HG02840 (cell line): ENCODE data around the gene OAS2.

ENCODE experiments used
- ATAC-seq: cut with Tn5 transposase; IDR thresholded peaks from one replicate; pipeline ENCODE4 v1.9.1; 2021; ENCODE audit warnings: mild to moderate bottlenecking, moderate library complexity, moderate number of reproducible peaks; ENCODE audit not compliant: unreplicated experiment, low FRiP score

Gene OAS2

DNA sequence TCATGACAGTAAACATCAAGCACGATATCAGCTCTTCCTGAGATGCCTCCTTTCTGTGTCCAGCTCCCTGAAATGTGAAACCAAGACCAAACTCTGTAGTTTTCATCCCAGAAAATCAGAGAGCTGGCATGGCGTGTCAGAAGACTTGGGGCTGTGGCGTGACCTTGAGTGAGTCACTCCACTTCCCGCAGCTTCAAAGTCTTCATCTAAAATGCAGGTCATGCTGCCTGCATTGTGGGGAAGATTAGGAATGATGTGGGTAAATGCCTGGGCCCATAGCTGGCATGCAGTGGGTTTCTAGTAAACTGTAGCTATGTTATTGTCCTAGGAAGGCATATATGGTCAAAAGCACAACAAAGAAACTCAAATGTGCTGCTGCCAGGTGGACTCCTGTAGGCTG lies 28.8 kb downstream of the OAS2 start:
- no peak for ATAC-seq

DNA sequence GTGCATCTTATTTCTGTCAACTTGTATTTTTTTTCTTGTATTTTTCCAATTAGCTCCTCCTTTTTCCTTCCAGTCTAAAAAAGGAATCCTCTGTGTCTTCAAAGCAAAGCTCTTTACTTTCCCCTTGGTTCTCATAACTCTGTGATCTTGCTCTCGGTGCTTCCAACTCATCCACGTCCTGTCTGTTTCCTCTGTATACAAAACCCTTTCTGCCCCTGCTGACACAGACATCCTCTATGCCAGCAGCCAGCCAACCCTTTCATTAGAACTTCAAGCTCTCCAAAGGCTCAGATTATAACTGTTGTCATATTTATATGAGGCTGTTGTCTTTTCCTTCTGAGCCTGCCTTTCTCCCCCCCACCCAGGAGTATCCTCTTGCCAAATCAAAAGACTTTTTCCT lies 32.4 kb downstream of the OAS2 start:
- ATAC-seq, result no peak

DNA sequence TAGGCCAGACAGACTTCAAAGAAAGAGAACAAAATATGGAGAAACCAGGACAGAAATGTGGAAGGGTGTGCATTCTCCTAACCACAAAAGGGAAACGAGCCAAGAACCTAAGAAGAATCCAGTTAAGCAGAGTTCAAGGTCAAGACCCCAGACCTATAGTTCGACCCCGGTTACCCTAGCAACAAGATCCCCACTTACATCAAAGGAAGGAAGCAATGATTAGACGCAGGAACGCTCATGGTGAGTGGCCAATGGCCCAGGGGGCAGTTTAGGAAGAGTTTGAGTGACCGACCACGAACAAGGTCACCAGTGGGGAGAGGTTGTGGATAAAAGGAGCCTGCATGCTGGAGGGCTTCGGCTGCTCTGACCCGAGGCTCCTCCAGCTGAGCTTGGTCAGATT lies 36.2 kb downstream of the OAS2 start:
- no peak for ATAC-seq

DNA sequence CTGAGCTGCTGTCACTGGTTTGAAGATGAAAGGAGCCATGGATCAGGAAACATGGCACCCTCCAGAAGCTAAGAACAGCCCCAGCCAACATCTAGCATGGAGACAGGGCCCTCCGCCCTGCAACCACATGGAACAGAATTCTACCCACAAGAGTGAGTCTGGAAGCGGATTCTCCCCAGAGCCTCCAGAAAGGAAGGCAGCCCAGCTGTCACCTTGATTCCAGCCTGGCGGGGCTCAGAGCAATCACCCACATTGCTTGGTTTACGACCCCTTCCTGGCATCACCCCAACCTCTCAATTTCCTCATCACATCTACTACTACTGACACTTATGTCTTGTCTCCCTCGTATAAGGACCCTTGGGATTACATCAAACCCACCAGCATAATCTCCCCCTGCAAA lies 38.5 kb downstream of the OAS2 start:
- ATAC-seq, result no peak

DNA sequence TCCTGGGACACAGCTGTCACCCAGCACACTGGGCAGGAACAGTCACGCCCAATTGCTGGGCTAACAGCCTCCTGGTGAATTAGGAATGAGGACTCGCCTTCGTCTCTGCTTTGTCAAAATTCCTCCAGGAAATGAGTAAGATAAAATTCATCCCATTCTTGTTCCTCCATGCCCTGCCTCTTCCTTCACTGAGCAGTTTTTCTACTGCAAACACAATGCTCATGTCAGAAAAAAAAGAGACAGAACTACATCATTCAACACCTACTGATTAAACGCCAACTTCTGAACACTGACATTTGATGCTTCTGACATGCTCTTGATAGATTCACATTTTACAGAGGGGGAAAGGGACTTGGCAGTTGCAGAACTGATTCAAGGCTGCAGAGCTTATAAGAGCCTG lies 40.7 kb downstream of the OAS2 start:
- ATAC-seq, result no peak

DNA sequence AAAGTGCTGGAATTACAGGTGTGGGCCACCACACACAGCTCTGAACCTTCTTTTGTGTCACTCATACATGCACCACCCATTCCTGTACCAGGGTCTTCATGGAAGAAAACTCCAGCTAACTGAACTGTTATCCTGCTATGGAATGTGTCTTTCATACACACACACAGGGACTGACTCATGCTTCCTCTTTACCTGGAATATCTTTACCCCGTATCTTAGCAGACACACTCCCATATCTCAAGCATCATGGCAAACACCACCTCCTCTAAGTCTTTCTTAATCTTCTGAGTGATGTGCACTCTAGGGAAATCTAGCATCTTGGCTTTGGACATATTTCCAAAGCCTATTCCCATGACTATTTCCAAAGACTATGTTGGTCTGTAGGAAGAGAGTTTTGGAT lies 43.2 kb downstream of the OAS2 start:
- no peak for ATAC-seq

DNA sequence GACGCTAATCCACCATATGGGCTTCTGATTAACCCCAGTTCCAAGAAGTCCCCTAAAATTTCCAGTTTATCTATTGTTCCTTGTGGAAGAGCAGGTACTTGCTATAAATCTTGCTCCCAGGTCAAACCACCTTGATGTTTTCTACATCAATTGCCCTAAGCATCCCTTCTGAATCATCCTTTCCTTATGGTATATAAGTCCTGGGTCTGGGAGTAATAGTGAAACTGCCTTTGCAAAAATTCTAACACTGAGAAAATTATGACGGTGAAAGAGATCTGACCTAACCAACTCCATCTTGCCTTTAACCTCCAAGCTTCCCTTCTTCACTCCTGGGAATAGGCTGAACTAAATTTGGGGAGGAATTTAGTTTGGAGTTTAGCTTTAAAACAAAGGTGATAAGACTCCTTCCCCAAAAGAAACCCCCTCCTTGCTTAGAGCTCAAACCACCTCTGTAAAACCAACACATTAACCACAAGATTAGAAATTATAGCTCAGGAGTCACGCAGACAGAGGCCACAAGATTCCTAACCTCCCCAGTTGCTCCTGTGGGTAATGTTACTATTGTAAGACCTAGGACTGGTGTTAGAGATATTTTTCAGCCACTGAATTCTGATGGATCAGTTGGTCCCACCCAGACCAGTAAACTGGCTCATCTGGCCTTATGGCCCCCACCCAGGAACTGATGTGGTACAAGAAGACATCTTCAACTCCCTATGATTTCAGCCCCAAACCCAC lies 44.4 kb downstream of the OAS2 start:
- no peak for ATAC-seq

DNA sequence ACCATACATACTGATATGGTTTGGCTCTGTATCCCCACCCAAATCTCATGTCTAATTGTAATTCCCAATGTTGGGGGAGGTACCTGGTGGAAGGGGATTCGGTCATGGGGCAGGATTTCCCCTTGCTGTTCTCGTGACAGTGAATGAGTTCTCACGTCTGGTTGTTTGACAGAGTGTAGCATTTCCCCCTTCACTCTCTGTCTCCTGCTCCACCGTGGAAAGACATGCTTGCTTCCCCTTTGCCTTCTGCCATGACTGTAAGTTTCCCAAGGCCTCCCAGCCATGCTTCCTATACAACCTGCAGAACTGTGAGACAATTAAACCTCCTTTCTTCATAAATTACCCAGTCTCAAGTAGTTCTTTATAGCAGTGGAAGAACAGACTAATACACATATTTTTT lies 49.4 kb downstream of the OAS2 start:
- no peak for ATAC-seq

DNA sequence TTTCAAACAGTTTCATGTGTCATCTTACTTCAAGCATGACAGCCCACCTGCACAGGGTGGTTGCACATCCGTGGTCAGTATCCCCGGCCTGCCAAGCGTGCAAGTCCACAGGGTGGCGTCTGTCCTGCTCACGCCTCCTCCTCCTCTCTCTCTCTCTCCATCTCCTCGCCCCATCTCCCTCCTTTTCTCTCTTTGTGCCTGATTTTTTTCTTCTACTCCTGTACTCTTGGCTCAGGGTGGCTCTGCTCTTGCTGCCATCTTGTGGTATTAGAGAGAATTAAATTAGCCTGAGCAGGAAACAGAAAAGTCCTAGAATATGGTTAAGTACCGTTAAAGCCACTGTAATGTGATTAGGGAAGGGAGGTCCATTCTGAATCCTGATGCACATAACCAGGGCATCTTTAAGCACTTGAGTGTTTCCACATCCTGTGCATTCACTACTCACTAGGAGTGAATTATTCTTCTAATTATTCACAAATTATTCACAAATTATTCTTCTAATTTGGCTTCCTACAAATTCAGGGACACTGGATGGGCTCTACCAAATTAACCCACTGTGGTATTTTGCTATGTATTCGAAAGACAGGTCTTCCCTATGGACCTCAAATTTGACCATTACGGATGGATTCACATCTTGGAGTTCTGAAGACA lies 52.7 kb downstream of the OAS2 start:
- ATAC-seq, result no peak

DNA sequence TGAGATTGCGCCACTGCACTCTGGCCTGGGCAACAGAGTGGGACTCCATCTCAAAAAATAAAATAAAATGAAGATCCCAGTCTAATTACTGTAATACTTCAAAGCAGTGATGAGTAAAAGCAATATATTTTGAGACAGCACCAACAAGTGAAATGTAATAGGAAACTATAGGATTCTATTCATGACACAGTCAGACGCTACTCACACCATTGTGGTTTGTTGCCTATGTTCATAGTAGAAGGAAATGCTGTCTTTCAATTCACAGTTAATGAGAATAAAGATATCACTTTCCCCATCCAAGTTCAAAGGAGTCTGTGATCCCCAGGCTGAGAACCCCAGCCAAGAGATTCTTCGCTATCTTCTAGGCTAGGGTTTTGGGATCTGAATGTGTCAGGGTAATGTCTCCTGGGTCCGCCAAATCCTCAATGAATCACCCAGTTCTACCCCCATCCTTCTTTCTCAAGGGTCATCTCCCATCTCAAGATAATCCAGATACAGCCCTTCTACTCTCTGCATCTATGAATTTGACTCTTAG lies 61.7 kb downstream of the OAS2 start:
- ATAC-seq, result no peak

DNA sequence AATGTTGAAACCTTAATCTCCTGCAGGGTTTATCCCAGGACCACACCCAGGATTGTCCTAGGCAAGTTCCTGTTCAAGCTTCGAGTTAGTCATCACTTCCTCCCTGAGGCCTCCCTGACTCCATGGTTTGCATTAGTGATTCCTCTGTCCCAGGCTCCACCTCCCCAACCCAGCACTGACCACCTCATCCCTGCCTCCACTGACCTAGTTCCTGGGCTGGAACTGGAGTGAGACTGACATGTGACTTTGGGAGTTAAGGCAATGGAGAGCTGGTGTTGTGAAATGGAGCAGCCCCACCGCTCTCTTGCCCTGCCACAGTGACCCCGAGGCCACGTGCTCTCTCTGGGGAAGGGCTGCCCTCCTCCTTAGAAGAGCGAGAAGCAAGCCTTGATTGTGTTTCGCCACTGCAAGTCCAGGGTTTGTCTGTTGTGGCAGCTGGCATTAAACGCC lies 62.4 kb downstream of the OAS2 start:
- ATAC-seq, result no peak

DNA sequence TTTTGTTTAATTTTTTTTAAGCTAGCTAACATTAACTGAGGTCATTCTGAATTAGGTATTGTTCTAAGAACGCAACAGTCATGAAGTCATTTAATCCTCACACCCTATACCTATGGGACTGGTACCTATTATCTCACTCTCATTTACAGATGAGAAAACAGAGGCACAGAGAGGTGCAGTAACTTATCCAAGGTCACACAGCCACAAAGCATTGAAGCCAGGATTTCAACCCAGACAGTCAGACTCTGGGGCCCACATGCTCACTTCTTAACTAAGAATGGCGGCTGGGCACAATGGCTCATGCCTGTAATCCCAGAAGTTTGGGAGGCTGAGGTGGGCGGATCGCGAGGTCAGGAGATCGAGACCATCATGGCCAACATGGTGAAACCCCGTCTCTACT lies 63.2 kb downstream of the OAS2 start:
- ATAC-seq, result no peak

DNA sequence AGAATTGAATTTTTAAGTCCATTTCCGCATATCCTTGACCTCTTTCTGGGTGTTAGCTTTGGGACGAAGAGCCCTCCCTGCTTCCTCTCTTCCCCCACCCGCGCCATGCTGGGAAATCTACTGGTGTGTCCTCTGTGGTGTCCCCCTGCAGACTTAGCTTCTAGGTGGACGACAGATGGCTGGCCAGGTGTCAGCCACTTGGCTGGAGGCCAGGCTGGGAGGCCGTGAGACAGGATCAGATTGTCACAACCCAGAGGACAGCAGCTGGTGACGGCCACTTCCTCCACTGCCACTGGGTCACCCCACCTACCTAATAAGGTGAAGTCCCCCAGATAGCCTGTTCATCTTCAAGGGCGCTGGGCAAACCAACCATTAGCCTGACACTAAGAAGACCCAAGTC lies 64.9 kb downstream of the OAS2 start:
- ATAC-seq, result no peak

DNA sequence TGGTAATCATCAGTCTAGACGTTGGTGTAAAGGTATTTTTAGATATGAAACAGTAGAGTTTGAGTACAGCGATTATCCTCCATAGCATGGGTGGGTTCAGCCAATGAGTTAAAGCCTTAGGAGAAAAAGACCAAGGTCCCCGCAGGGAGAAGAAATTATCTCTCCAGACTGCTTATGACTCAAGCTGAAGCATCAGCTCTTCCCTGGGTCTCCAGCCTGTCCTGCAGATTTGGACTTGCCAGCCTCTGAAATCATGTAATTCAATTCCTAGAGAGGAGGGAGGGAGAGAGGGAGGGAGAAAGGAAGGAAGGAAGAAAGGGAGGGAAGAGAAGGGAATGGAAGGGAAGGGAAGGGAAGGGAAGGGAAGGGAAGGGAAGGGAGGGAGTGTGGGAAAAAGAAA lies 66.2 kb downstream of the OAS2 start:
- no peak for ATAC-seq

DNA sequence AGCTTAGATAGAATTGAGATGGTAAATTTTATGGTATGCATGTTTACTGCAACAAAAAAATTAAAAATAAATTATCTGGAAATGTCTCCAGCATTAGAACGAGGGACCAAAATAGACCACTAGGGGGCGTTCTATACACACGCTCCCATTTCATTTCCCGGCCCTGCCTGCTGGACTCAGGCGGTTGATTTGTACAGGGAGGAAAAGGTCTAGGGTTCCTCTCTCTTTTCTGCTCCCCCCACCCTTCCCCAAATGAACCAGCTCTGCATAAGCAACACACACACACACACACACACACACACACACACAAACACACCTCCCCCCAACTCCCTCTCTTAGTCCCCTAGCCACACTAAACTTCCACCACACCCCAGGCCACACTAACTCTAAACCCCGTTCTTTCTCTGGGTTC lies 70.4 kb downstream of the OAS2 start:
- ATAC-seq, result no peak

DNA sequence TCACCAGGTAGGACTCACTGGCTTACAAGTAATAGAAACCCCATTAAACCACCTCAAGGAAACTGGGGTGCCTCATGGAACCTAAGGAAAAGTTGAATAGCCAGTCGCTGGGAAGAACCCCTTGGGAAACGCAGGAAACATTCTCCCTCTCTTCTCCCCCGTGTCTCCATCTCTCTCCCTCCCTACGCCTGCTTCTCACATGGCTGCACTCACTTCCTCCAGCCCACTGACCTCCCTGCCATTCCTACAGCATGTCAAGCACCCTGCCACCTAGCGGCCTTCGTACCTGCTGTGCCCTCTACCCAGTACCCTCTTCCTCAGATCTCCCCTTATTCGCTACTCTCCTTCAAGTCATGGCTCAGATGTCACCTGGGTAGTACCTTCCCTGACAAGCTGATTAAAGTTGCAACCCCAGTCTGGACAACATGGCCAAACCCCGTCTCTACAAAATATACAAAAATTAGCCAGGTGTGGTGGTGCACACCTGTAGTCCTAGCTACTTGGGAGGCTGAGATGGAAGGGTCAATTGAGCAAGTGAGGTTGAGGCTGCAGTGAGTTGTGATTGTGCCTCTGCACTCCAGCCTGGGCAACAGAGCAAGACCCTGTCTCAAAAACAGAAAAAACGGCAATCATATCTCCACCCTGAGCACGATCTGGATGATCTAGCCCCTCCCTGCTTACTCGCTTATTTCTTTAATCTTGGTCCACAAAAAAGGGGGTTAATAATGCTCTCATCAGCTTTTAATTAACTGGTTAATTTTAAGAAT lies 71.8 kb downstream of the OAS2 start:
- no peak for ATAC-seq

DNA sequence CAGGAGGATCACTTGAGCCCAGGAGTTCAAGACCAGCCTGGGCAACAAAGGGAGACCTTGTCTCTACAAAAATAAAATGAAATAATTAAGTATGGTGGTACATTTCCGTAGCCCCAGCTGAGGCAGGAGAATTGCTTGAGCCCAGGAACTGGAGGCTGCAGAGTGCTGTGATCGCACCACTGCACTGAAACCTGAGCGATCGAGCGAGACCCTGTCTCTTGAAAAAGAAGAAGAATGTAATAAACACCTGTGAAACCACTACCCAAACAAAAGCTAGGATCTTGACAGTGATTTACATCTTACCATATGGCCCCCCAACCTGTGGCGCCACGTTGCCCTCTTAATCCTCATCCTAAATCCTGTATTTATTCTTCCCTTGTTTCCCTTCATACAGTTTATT lies 72.5 kb downstream of the OAS2 start:
- no peak for ATAC-seq

DNA sequence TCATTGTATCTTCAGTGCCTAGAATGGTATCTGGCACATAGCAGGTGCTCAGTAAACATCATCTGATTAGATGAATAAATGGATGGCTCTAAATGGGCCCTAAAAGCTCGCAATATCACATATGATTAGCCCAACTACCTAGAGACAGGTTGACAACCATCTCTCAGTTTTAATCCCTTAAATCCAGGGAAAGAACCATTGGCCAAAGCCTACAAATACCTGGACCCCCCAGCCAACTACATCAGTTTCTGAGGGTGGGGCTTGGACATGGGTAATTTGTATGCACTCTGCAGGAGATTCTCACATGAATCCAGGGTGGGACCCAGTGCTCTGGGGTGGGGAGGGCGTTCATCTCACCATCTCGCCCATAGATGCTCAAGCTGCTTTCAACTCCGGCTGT lies 73.4 kb downstream of the OAS2 start:
- no peak for ATAC-seq

DNA sequence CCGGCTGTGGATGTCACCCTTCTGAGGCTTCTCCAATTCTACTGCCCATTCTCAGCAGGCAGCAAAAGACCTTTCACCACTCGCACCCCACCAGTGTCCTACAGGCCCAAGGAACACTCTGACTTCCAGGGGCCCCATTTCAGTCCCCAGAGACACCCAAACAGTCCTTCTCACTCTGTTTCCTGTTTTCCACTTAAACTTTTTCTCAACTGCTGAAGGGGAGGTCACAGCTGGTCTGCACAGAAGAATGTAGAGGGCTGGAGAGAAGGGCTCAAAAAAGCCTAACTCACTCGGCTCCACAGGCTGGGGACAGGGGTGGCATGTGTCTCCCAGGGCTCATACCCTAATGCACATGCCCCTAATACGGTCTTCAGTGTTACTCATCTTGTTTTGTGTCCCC lies 74.0 kb downstream of the OAS2 start:
- ATAC-seq, result no peak

DNA sequence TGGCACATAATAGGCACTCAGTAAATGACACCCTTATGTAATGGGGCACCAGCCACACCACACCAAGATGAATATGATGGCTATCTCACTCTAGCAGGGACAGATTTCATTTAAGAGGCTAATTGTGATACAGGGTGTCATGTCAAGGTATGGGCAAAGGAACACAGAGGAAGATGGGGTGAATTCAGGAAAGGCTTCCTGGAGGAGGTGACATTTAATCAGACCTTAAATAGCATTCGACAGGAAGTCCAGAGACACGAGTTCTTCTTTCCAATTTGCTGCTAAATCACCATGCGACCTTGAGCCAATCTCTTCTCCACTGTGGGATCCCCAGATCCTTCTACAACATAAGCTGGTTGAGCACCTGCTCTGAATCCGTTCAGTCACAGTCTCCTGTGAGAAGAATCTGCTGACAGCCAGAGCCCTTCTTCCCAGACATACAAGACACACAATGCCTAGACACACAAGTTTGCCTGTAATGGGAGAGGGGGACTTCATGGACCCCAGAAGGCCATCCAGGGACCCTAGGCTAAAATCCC lies 76.7 kb downstream of the OAS2 start:
- no peak for ATAC-seq
